ENCODE measurements around the gene OPN4. TPM values are rescaled to one million over a fixed set of nuclear protein-coding genes. Genes with fewer than 3 reads are reported as not detected.

OPN4 gene
- total and polyA plus RNA-seq, 2 donors (not counting 3 experiments of a cell fraction or from before 2014, with no cell fraction given): not detected

GRCh38 chr10:86670876-86671275, 16.5 kb downstream of the OPN4 start:
- Histone ChIP-seq H3K9ac (replicated peaks; ENCODE audit: extremely low read depth, insufficient read depth, low read length) (no peak overlapping the region), H3K79me2 (ENCODE audit: control insufficient read depth, insufficient read depth, low read length) (no peaks in the 10 kb centered on the region), H3K4me1 (ENCODE audit: control insufficient read depth, extremely low read depth, insufficient read depth, low read length) (no peaks in the 10 kb centered on the region), H2AFZ (ENCODE audit: low read depth, low read length) (no peak overlapping the region), H3K27me3 (ENCODE audit: control insufficient read depth in 2 of 2, insufficient read depth in 2 of 2, low read length in 2 of 2) (peaks cover 0 to 9% of the 10 kb centered on the region in 2 experiments), H3K36me3 (ENCODE audit: control insufficient read depth in 2 of 2, extremely low read depth in 1 of 2, insufficient read depth in 2 of 2, low read length in 2 of 2) (no peaks in the 10 kb centered on the region), H3K4me3 (replicated peaks in 1 of 3; ENCODE audit: insufficient read depth in 1 of 3, low read depth in 1 of 3, low read length in 3 of 3) (no peak overlapping the region), H4K20me1 (replicated peaks; ENCODE audit: control insufficient read depth, extremely low read depth, insufficient read depth, low read length) (no peaks in the 10 kb centered on the region), H3K4me2 (ENCODE audit: insufficient read depth, low read length) (no peak overlapping the region), H3K27ac (ENCODE audit: insufficient read depth, low read depth, low read length) (no peak overlapping the region), H3K9me1 (replicated peaks; ENCODE audit: control insufficient read depth, extremely low read depth, insufficient read depth, low read length) (no peaks in the 10 kb centered on the region), H3K9me3 (replicated peaks; ENCODE audit: control insufficient read depth, insufficient read depth, low read length) (no peaks in the 10 kb centered on the region)
- intact Hi-C loops (cut with micrococcal nuclease): no loop called here
- FAIRE-seq (no peak), DNase-seq (ENCODE audit: low read depth, low spot score) (no peak)
- no peak for TF ChIP-seq MAX (IDR thresholded peaks at IDR 0.05; ENCODE audit: insufficient read depth, insufficient read length)
- TF ChIP-seq MYC (IDR thresholded peaks at IDR 0.05; ENCODE audit: low read depth, low read length): no peak
- no peak for TF ChIP-seq FOS (IDR thresholded peaks at IDR 0.05; ENCODE audit: borderline replicate concordance, insufficient read depth, low read length)
- TF ChIP-seq EZH2 (IDR thresholded peaks at IDR 0.05; ENCODE audit: borderline replicate concordance, low read depth, low read length, severe bottlenecking): no peak
- no TSS peak for BruUV-seq (replicated peaks)
- dilution Hi-C loops (cut with MboI; ENCODE audit: extremely low pct_ligation_motif_present, low sequenced_read_pairs): no loop called here
- ChIA-PET CTCF (interaction anchor here (1.1 to 1.6 kb wide), 2 partner anchors 229 to 296 kb away, joined by 3 read pairs; no protein-coding TSS in a partner anchor), POLR2A (no interaction called here)

GRCh38 chr10:86671419-86671818, 17.1 kb downstream of the OPN4 start:
- Histone ChIP-seq H3K4me2 (ENCODE audit: insufficient read depth, low read length) (no peak overlapping the region), H3K27me3 (ENCODE audit: control insufficient read depth in 2 of 2, insufficient read depth in 2 of 2, low read length in 2 of 2) (peaks cover 0 to 9% of the 10 kb centered on the region in 2 experiments), H4K20me1 (replicated peaks; ENCODE audit: control insufficient read depth, extremely low read depth, insufficient read depth, low read length) (no peaks in the 10 kb centered on the region), H3K79me2 (ENCODE audit: control insufficient read depth, insufficient read depth, low read length) (no peaks in the 10 kb centered on the region), H3K9me3 (replicated peaks; ENCODE audit: control insufficient read depth, insufficient read depth, low read length) (no peaks in the 10 kb centered on the region), H3K4me3 (replicated peaks in 1 of 3; ENCODE audit: insufficient read depth in 1 of 3, low read depth in 1 of 3, low read length in 3 of 3) (no peak overlapping the region), H2AFZ (ENCODE audit: low read depth, low read length) (no peak overlapping the region), H3K9ac (replicated peaks; ENCODE audit: extremely low read depth, insufficient read depth, low read length) (no peak overlapping the region), H3K36me3 (ENCODE audit: control insufficient read depth in 2 of 2, extremely low read depth in 1 of 2, insufficient read depth in 2 of 2, low read length in 2 of 2) (no peaks in the 10 kb centered on the region), H3K27ac (ENCODE audit: insufficient read depth, low read depth, low read length) (no peak overlapping the region), H3K4me1 (ENCODE audit: control insufficient read depth, extremely low read depth, insufficient read depth, low read length) (no peaks in the 10 kb centered on the region), H3K9me1 (replicated peaks; ENCODE audit: control insufficient read depth, extremely low read depth, insufficient read depth, low read length) (no peaks in the 10 kb centered on the region)
- no peak for DNase-seq (ENCODE audit: low read depth, low spot score)
- no peak for FAIRE-seq
- BruUV-seq (replicated peaks): no TSS peak
- ChIA-PET POLR2A (no interaction called here), CTCF (interaction anchor here (0.9 to 1.6 kb wide), 3 partner anchors 9 to 295 kb away, joined by 3 read pairs; no protein-coding TSS in a partner anchor)
- dilution Hi-C loops (cut with MboI; ENCODE audit: extremely low pct_ligation_motif_present, low sequenced_read_pairs) (no loop called here), intact Hi-C loops (cut with micrococcal nuclease) (no loop called here)
- TF ChIP-seq MYC (IDR thresholded peaks at IDR 0.05; ENCODE audit: low read depth, low read length) (no peak), POLR2A (IDR thresholded peaks at IDR 0.05; ENCODE audit: low read depth, low read length) (no peak), FOS (IDR thresholded peaks at IDR 0.05; ENCODE audit: borderline replicate concordance, insufficient read depth, low read length) (no peak), POLR2AphosphoS5 (IDR thresholded peaks at IDR 0.05; ENCODE audit: insufficient read depth, low read depth, low read length) (no peak), EZH2 (IDR thresholded peaks at IDR 0.05; ENCODE audit: borderline replicate concordance, low read depth, low read length, severe bottlenecking) (no peak), MAX (IDR thresholded peaks at IDR 0.05; ENCODE audit: insufficient read depth, insufficient read length) (no peak), CTCF (IDR thresholded peaks at IDR 0.05; ENCODE audit: extremely low read depth in 1 of 2, insufficient read depth in 1 of 2, low read depth in 1 of 2, low read length in 2 of 2) (no peak), JUN (IDR thresholded peaks at IDR 0.05; ENCODE audit: borderline replicate concordance, insufficient read depth, insufficient read length, low read depth) (no peak), GATA2 (IDR thresholded peaks at IDR 0.05; ENCODE audit: insufficient read depth, insufficient read length, low read depth, low read length) (no peak)

Measured in endothelial cell of umbilical vein (primary cell).